Measurements from ENCODE around the gene PPHLN1. TPM values are rescaled to one million over a fixed set of nuclear protein-coding genes. Genes with fewer than 3 reads are reported as not detected.
"Not testable (repeated sequence)": the region's sequence is repeated elsewhere in the genome, so short reads cannot be mapped to it uniquely, and the experiment has no call there.

PPHLN1 gene
- total and polyA plus RNA-seq, 4 experiments from 2014 or later, result 98.0 to 160 (median 128) TPM

GRCh38 chr12:42349119-42350020 is 23.4 kb downstream of the PPHLN1 start:
- H3K9me3 ChIP-seq (ENCODE audit: control insufficient read depth in 1 of 2, low read length in 2 of 2); H3K36me3 ChIP-seq (ENCODE audit: insufficient read depth, low read length); DNase-seq; intact Hi-C loops (cut with micrococcal nuclease); H3K9me3 Mint-ChIP-seq; H3K4me3 Mint-ChIP-seq; POLR2A ChIA-PET (ENCODE audit: partially characterized antibody); H3K27me3 Mint-ChIP-seq; CTCF ChIA-PET (ENCODE audit: partially characterized antibody); H3K27me3 ChIP-seq (ENCODE audit: insufficient read depth, low read length); H3K4me3 ChIP-seq (ENCODE audit: low read length in 2 of 2); H3K27ac ChIP-seq (ENCODE audit: low read depth, low read length): not testable (repeated sequence)
- Mint-ChIP-seq H3K27ac (peak overlapping the region in 1 of 7 donors; percentile 56), H3K36me3 (peaks cover 13 to 24% of the 10 kb centered on the region in 2 donors), H3K4me1 (peaks cover 5 to 22% (median 16%) of the 10 kb centered on the region in 4 donors)
- peaks cover 11% of the 10 kb centered on the region for H3K4me1 ChIP-seq (ENCODE audit: insufficient read depth, low read length)

- peaks cover 13 to 29% of the 10 kb centered on the region in 2 donors for H3K36me3 Mint-ChIP-seq
- H3K27me3 Mint-ChIP-seq; H3K4me3 Mint-ChIP-seq; H3K27ac ChIP-seq (ENCODE audit: low read depth, low read length); H3K36me3 ChIP-seq (ENCODE audit: insufficient read depth, low read length); DNase-seq; POLR2A ChIA-PET (ENCODE audit: partially characterized antibody); H3K4me1 ChIP-seq (ENCODE audit: insufficient read depth, low read length); H3K9me3 ChIP-seq (ENCODE audit: control insufficient read depth in 1 of 2, low read length in 2 of 2); H3K4me3 ChIP-seq (ENCODE audit: low read length in 2 of 2); H3K27me3 ChIP-seq (ENCODE audit: insufficient read depth, low read length); H3K27ac Mint-ChIP-seq; H3K9me3 Mint-ChIP-seq; CTCF ChIA-PET (ENCODE audit: partially characterized antibody); intact Hi-C loops (cut with micrococcal nuclease): not testable (repeated sequence)
- H3K4me1 Mint-ChIP-seq, result peaks cover 5 to 18% (median 15%) of the 10 kb centered on the region in 4 donors
Observed at GRCh38 chr12:42350021-42350407, 24.0 kb downstream of the PPHLN1 start.

- H3K27me3 ChIP-seq (ENCODE audit: insufficient read depth, low read length), result no peaks in the 10 kb centered on the region
- H3K4me1 Mint-ChIP-seq, result peaks cover 15 to 31% (median 18%) of the 10 kb centered on the region in 4 donors
- H3K27ac Mint-ChIP-seq, result no peak overlapping the region
- no peaks in the 10 kb centered on the region for H3K9me3 Mint-ChIP-seq
- POLR2A ChIA-PET (ENCODE audit: partially characterized antibody), result no interaction called here
- peaks cover 30 to 41% of the 10 kb centered on the region in 2 donors for H3K36me3 Mint-ChIP-seq
- H3K4me3 ChIP-seq (ENCODE audit: low read length in 2 of 2), result no peak overlapping the region
- H3K4me1 ChIP-seq (ENCODE audit: insufficient read depth, low read length), result peaks cover 11% of the 10 kb centered on the region
- CTCF ChIA-PET (ENCODE audit: partially characterized antibody), result interaction anchor here (1.7 kb wide), 1 partner anchor 15 kb away, joined by 5 read pairs; no protein-coding TSS in a partner anchor
- intact Hi-C loops (cut with micrococcal nuclease), result no loop called here
- H3K27me3 Mint-ChIP-seq, result no peaks in the 10 kb centered on the region
- DNase-seq, result no peak
- H3K4me3 Mint-ChIP-seq, result no peak overlapping the region
- no peak overlapping the region for H3K27ac ChIP-seq (ENCODE audit: low read depth, low read length)
- peaks cover 17% of the 10 kb centered on the region for H3K36me3 ChIP-seq (ENCODE audit: insufficient read depth, low read length)
- no peaks in the 10 kb centered on the region for H3K9me3 ChIP-seq (ENCODE audit: control insufficient read depth in 1 of 2, low read length in 2 of 2)
Observed at GRCh38 chr12:42356344-42356743, 30.4 kb downstream of the PPHLN1 start.

GRCh38 chr12:42360747-42361403 is 34.9 kb downstream of the PPHLN1 start:
- Histone ChIP-seq H3K27ac (ENCODE audit: low read depth, low read length) (no peak overlapping the region), H3K36me3 (ENCODE audit: insufficient read depth, low read length) (peaks cover 8% of the 10 kb centered on the region), H3K27me3 (ENCODE audit: insufficient read depth, low read length) (no peaks in the 10 kb centered on the region), H3K9me3 (ENCODE audit: control insufficient read depth in 1 of 2, low read length in 2 of 2) (no peaks in the 10 kb centered on the region), H3K4me1 (ENCODE audit: insufficient read depth, low read length) (peaks cover 11% of the 10 kb centered on the region), H3K4me3 (ENCODE audit: low read length in 2 of 2) (no peak overlapping the region)
- CTCF ChIA-PET (ENCODE audit: partially characterized antibody), result interaction anchor here (1.6 to 5.2 kb wide), 2 partner anchors 10 to 14 kb away, joined by 3 to 21 read pairs; no protein-coding TSS in a partner anchor
- intact Hi-C loops (cut with micrococcal nuclease), result no loop called here
- DNase-seq, result no peak
- POLR2A ChIA-PET (ENCODE audit: partially characterized antibody), result no interaction called here
- Mint-ChIP-seq H3K9me3 (no peaks in the 10 kb centered on the region), H3K36me3 (peaks cover 20 to 34% of the 10 kb centered on the region in 2 donors), H3K27ac (peak overlapping the region in 2 of 7 donors; percentile 43 to 52), H3K4me1 (peaks cover 25 to 50% (median 40%) of the 10 kb centered on the region in 4 donors), H3K27me3 (no peaks in the 10 kb centered on the region), H3K4me3 (peak overlapping the region in 1 of 8 donors; percentile 13)

- intact Hi-C loops (cut with micrococcal nuclease), result no loop called here
- peaks cover 25 to 50% (median 40%) of the 10 kb centered on the region in 4 donors for H3K4me1 Mint-ChIP-seq
- H3K27ac ChIP-seq (ENCODE audit: low read depth, low read length), result no peak overlapping the region
- peaks cover 13 to 27% of the 10 kb centered on the region in 2 donors for H3K36me3 Mint-ChIP-seq
- H3K27me3 ChIP-seq (ENCODE audit: insufficient read depth, low read length), result no peaks in the 10 kb centered on the region
- DNase-seq, result no peak
- H3K9me3 Mint-ChIP-seq, result no peaks in the 10 kb centered on the region
- H3K4me1 ChIP-seq (ENCODE audit: insufficient read depth, low read length), result peaks cover 11% of the 10 kb centered on the region
- H3K27me3 Mint-ChIP-seq, result no peaks in the 10 kb centered on the region
- no peaks in the 10 kb centered on the region for H3K36me3 ChIP-seq (ENCODE audit: insufficient read depth, low read length)
- ChIA-PET POLR2A (ENCODE audit: partially characterized antibody) (no interaction called here), CTCF (ENCODE audit: partially characterized antibody) (interaction anchor here (5.2 kb wide), 1 partner anchor 9 kb away, joined by 21 read pairs; no protein-coding TSS in a partner anchor)
- no peak overlapping the region for H3K4me3 ChIP-seq (ENCODE audit: low read length in 2 of 2)
- no peak overlapping the region for H3K4me3 Mint-ChIP-seq
- no peaks in the 10 kb centered on the region for H3K9me3 ChIP-seq (ENCODE audit: control insufficient read depth in 1 of 2, low read length in 2 of 2)
- H3K27ac Mint-ChIP-seq, result no peak overlapping the region
Observed at GRCh38 chr12:42361909-42362646, 36.1 kb downstream of the PPHLN1 start.

GRCh38 chr12:42362647-42363260 is 36.8 kb downstream of the PPHLN1 start:
- H3K27ac Mint-ChIP-seq, result peak overlapping the region in 3 of 7 donors; percentile 25 to 64 (median 43)
- ChIA-PET CTCF (ENCODE audit: partially characterized antibody) (interaction anchor here (5.2 kb wide), 1 partner anchor 9 kb away, joined by 21 read pairs; no protein-coding TSS in a partner anchor), POLR2A (ENCODE audit: partially characterized antibody) (no interaction called here)

More at GRCh38 chr12:42362647-42363260, 36.8 kb downstream of the PPHLN1 start:
- Mint-ChIP-seq H3K9me3 (no peaks in the 10 kb centered on the region), H3K4me1 (peaks cover 22 to 50% (median 37%) of the 10 kb centered on the region in 4 donors), H3K27me3 (no peaks in the 10 kb centered on the region), H3K4me3 (no peak overlapping the region), H3K36me3 (peaks cover 9 to 23% of the 10 kb centered on the region in 2 donors)
- intact Hi-C loops (cut with micrococcal nuclease), result no loop called here
- DNase-seq, result no peak
- H3K36me3 ChIP-seq (ENCODE audit: insufficient read depth, low read length), result no peaks in the 10 kb centered on the region
- H3K4me1 ChIP-seq (ENCODE audit: insufficient read depth, low read length), result peaks cover 11% of the 10 kb centered on the region
- H3K27ac ChIP-seq (ENCODE audit: low read depth, low read length), result no peak overlapping the region
- H3K4me3 ChIP-seq (ENCODE audit: low read length in 2 of 2), result no peak overlapping the region
- H3K9me3 ChIP-seq (ENCODE audit: control insufficient read depth in 1 of 2, low read length in 2 of 2), result no peaks in the 10 kb centered on the region
- no peaks in the 10 kb centered on the region for H3K27me3 ChIP-seq (ENCODE audit: insufficient read depth, low read length)
